WTC11 (cell line): ENCODE measurements around the gene TCF7L2. TPM values are rescaled to one million over a fixed set of nuclear protein-coding genes. Genes with fewer than 3 reads are reported as not detected.

Experiments
- ATAC-seq: fragments of 200-7000 bp; cut with Tn5 transposase; 2 replicates; pipeline ENCODE4 v1.10.0; 2021; ENCODE audit warnings: mild to moderate bottlenecking, moderate library complexity
- CTCF ChIA-PET: fragments of 300-600 bp; sonication (Branson Sonifier 250); formaldehyde crosslinking; loops from one replicate; lab custom pipeline; 2021; ENCODE audit warnings: antibody characterized with exemption; lab: Charles Lee
- POLR2A ChIA-PET: fragments of 350-600 bp; sonication (Branson Sonifier 250); formaldehyde crosslinking; loops from one replicate; lab custom pipeline; 2021; ENCODE audit warnings: antibody characterized with exemption; lab: Charles Lee
- DNase-seq: peaks from one replicate; pipeline ENCODE4 v3.0.0; 2021; ENCODE audit warnings: low spot score
- H3K27ac Mint-ChIP-seq: 2 replicates; pipeline ENCODE4 v1.8.0; 2021; ENCODE audit warnings: mixed read lengths
- H3K27me3 Mint-ChIP-seq: 2 replicates; pipeline ENCODE4 v1.8.0; 2021; ENCODE audit warnings: low read depth, mild to moderate bottlenecking, moderate library complexity, mixed read lengths
- H3K36me3 Mint-ChIP-seq: 2 replicates; pipeline ENCODE4 v1.8.0; 2021; ENCODE audit warnings: mixed read lengths
- H3K4me1 Mint-ChIP-seq: 2 replicates; pipeline ENCODE4 v1.8.0; 2022; ENCODE audit warnings: mixed read lengths
- H3K4me3 Mint-ChIP-seq: 2 replicates; pipeline ENCODE4 v1.8.0; 2021; ENCODE audit warnings: mild to moderate bottlenecking, moderate library complexity, mixed read lengths
- H3K9me3 Mint-ChIP-seq: 2 replicates; pipeline ENCODE4 v1.8.0; 2021; ENCODE audit warnings: mixed read lengths
- AFF4 ChIP-seq: sonication (generic); formaldehyde crosslinking; IDR thresholded peaks from 2 replicates; pipeline ENCODE4 v1.8.1; 2023; ENCODE audit warnings: mild to moderate bottlenecking, missing genetic modification reagents, borderline replicate concordance
- ATF2 ChIP-seq: sonication (generic); formaldehyde crosslinking; IDR thresholded peaks from 2 replicates; pipeline ENCODE4 v1.8.1; 2022; ENCODE audit warnings: low read depth, missing genetic modification reagents, borderline replicate concordance
- CTCF ChIP-seq: fragments of 200-600 bp; IDR thresholded peaks from 2 replicates; pipeline ENCODE4 v1.8.0; 2022; ENCODE audit warnings: antibody characterized with exemption
- FOXJ3 ChIP-seq: sonication (generic); formaldehyde crosslinking; IDR thresholded peaks from 2 replicates; pipeline ENCODE4 v1.9.0; 2021; ENCODE audit warnings: missing genetic modification reagents, mild to moderate bottlenecking, borderline replicate concordance
- FOXP4 ChIP-seq: sonication (generic); formaldehyde crosslinking; IDR thresholded peaks from 2 replicates; pipeline ENCODE4 v1.8.0; 2022; ENCODE audit warnings: mild to moderate bottlenecking, missing genetic modification reagents
- GABPB1 ChIP-seq: sonication (generic); formaldehyde crosslinking; IDR thresholded peaks from 2 replicates; pipeline ENCODE4 v1.8.1; 2023; ENCODE audit warnings: mild to moderate bottlenecking, missing genetic modification reagents
- JAZF1 ChIP-seq: fragments of 250-450 bp; sonication (Bioruptor Pico); IDR thresholded peaks from 2 replicates; pipeline ENCODE4 v1.9.0; 2021; ENCODE audit warnings: moderate library complexity, mild to moderate bottlenecking, inconsistent platforms
- JUN ChIP-seq: sonication (generic); formaldehyde crosslinking; IDR thresholded peaks from 2 replicates; pipeline ENCODE4 v1.8.0; 2023; ENCODE audit warnings: mild to moderate bottlenecking, missing genetic modification reagents
- MAX ChIP-seq: sonication (generic); formaldehyde crosslinking; IDR thresholded peaks from 2 replicates; pipeline ENCODE4 v1.8.0; 2022; ENCODE audit warnings: mild to moderate bottlenecking, missing genetic modification reagents
- NFE2L1 ChIP-seq: sonication (generic); formaldehyde crosslinking; IDR thresholded peaks from 2 replicates; pipeline ENCODE4 v1.8.1; 2023; ENCODE audit warnings: missing genetic modification reagents
- NFYB ChIP-seq: sonication (generic); formaldehyde crosslinking; conservative IDR thresholded peaks from 2 replicates; pipeline ENCODE4 v1.8.0; 2022; ENCODE audit warnings: low read depth, missing genetic modification reagents
- NR3C1 ChIP-seq: sonication (generic); formaldehyde crosslinking; conservative IDR thresholded peaks from 2 replicates; pipeline ENCODE4 v1.8.1; 2023; ENCODE audit warnings: low read depth, mild to moderate bottlenecking, missing genetic modification reagents
- RELA ChIP-seq: sonication (generic); formaldehyde crosslinking; IDR thresholded peaks from 2 replicates; pipeline ENCODE4 v1.8.1; 2022; ENCODE audit warnings: missing genetic modification reagents, mild to moderate bottlenecking, borderline replicate concordance
- SMAD3 ChIP-seq: sonication (generic); formaldehyde crosslinking; IDR thresholded peaks from 2 replicates; pipeline ENCODE4 v1.8.0; 2022; ENCODE audit warnings: missing genetic modification reagents, mild to moderate bottlenecking, borderline replicate concordance
- TP53 ChIP-seq: sonication (generic); formaldehyde crosslinking; IDR thresholded peaks from 2 replicates; pipeline ENCODE4 v1.8.1; 2023; ENCODE audit warnings: mild to moderate bottlenecking, missing genetic modification reagents
- ZMAT4 ChIP-seq: fragments of 250-450 bp; sonication (Bioruptor Pico); IDR thresholded peaks from 2 replicates; pipeline ENCODE4 v1.9.0; 2021; ENCODE audit warnings: mild to moderate bottlenecking
- ZNF138 ChIP-seq: sonication (generic); formaldehyde crosslinking; conservative IDR thresholded peaks from 2 replicates; pipeline ENCODE4 v1.8.1; 2022; ENCODE audit warnings: mild to moderate bottlenecking, moderate library complexity, missing genetic modification reagents
- ZNF219 ChIP-seq: sonication (generic); formaldehyde crosslinking; IDR thresholded peaks from 2 replicates; pipeline ENCODE4 v1.8.0; 2023; ENCODE audit warnings: missing genetic modification reagents, mild to moderate bottlenecking, borderline replicate concordance
- ZNF232 ChIP-seq: sonication (generic); formaldehyde crosslinking; IDR thresholded peaks from 2 replicates; pipeline ENCODE4 v1.8.0; 2022; ENCODE audit warnings: mild to moderate bottlenecking, missing genetic modification reagents
- ZNF423 ChIP-seq: fragments of 250-450 bp; sonication (Bioruptor Pico); IDR thresholded peaks from 2 replicates; pipeline ENCODE4 v2.1.2; 2022; ENCODE audit warnings: mild to moderate bottlenecking, moderate library complexity
- total RNA-seq: library from RNA; stranded (reverse); gene quantifications from 3 replicates; pipeline ENCODE4 v1.2.3, GENCODE V29; 2021

The TCF7L2 gene
- total RNA-seq, 1 experiment from 2014 or later: 44.5 TPM

GRCh38 chr10:112962343-112962742, 12.3 kb downstream of the TCF7L2 start:
- Mint-ChIP-seq H3K36me3 (peaks cover 48% of the 10 kb centered on the region), H3K4me1 (peaks cover 75% of the 10 kb centered on the region), H3K9me3 (peaks cover 8% of the 10 kb centered on the region), H3K27ac (peak overlapping the region; percentile 90), H3K27me3 (no peaks in the 10 kb centered on the region), H3K4me3 (no peak overlapping the region)
- CTCF ChIA-PET: no interaction called here
- ATAC-seq: no peak
- TF ChIP-seq NR3C1: no peak
- no peak for TF ChIP-seq CTCF
- TF ChIP-seq ZNF423 (CRISPR knock-in tag): no peak
- TF ChIP-seq SMAD3 (CRISPR knock-in tag): no peak
- TF ChIP-seq ZNF138 (CRISPR knock-in tag): no peak
- no peak for TF ChIP-seq AFF4 (CRISPR knock-in tag)
- TF ChIP-seq ZNF219 (CRISPR knock-in tag): no peak
- no peak for TF ChIP-seq JAZF1 (CRISPR knock-in tag)
- no peak for TF ChIP-seq FOXP4 (CRISPR knock-in tag)
- POLR2A ChIA-PET: no interaction called here
- no peak for DNase-seq

- Mint-ChIP-seq H3K9me3 (peaks cover 8% of the 10 kb centered on the region), H3K36me3 (peaks cover 57% of the 10 kb centered on the region), H3K27me3 (no peaks in the 10 kb centered on the region), H3K4me3 (no peak overlapping the region), H3K27ac (peak overlapping the region; percentile 31; the same call in 1 of the 2 replicates), H3K4me1 (peaks cover 60% of the 10 kb centered on the region)
- ChIA-PET CTCF (no interaction called here), POLR2A (no interaction called here)
- TF ChIP-seq RELA (CRISPR knock-in tag) (no peak), ATF2 (CRISPR knock-in tag) (no peak), FOXJ3 (no peak), JUN (no peak), ZMAT4 (CRISPR knock-in tag) (no peak), TP53 (CRISPR knock-in tag) (no peak), GABPB1 (no peak), NFE2L1 (no peak), NFYB (CRISPR knock-in tag) (no peak), ZNF232 (no peak), MAX (CRISPR knock-in tag) (no peak)
- DNase-seq (no peak), ATAC-seq (no peak)
Measured at GRCh38 chr10:112963835-112964234, 13.8 kb downstream of the TCF7L2 start.
